HL-60 (cell line): Measurements from ENCODE around the gene CHCHD6.

Source experiments
- CTCF ChIP-seq: IDR thresholded peaks from one replicate; pipeline ENCODE4 v1.5.1; 2011; ENCODE audit warnings: low read length, control low read depth, inconsistent platforms; ENCODE audit not compliant: insufficient read depth
- GABPA ChIP-seq: IDR thresholded peaks from 2 replicates; pipeline ENCODE4 v1.6.1; 2012; ENCODE audit warnings: low read depth
- POLR2AphosphoS5 ChIP-seq: IDR thresholded peaks from 2 replicates; pipeline ENCODE4 v1.6.1; 2012; ENCODE audit warnings: low read depth
- REST ChIP-seq: IDR thresholded peaks from 2 replicates; pipeline ENCODE4 v1.6.1; 2012; ENCODE audit warnings: low read depth; ENCODE audit not compliant: insufficient replicate concordance
- SPI1 ChIP-seq: IDR thresholded peaks from 2 replicates; pipeline ENCODE4 v1.6.1; 2012; ENCODE audit warnings: low read depth, mild to moderate bottlenecking, borderline replicate concordance

- TF ChIP-seq CTCF = no peak
- no peak for TF ChIP-seq REST
- no peak for TF ChIP-seq GABPA
- no peak for TF ChIP-seq POLR2AphosphoS5
- TF ChIP-seq SPI1 = no peak
Measured at GRCh38 chr3:126978291-126978690, 274.3 kb downstream of the CHCHD6 start.
